Heart right ventricle (tissue), 16 donors: ENCODE results near the gene JMJD8. TPM values are rescaled to one million over a fixed set of nuclear protein-coding genes. Genes with fewer than 3 reads are reported as not detected.
A peak's percentile ranks its signal among the peaks of the same experiment; 100 is the strongest.

Source experiments
- ATAC-seq, 8 donors: fragments of 200-7000 bp; cut with Tn5 transposase; one replicate each; pipeline ENCODE4 v1.9.1; 2020; ENCODE audit warnings: mild to moderate bottlenecking in 8 of 8, moderate library complexity in 8 of 8, moderate number of reproducible peaks in 1 of 8
- DNase-seq, 2 donors: peaks; one replicate each; pipeline ENCODE4 v3.0.0-alpha.2; 2020
- H3K27ac ChIP-seq, 10 donors: fragments of 200-600 bp; sonication (generic) in 2 of 10; one replicate each; pipeline versions ENCODE4 v1.5.0 to v1.8.0; 2020 to 2022; ENCODE audit warnings: mild to moderate bottlenecking in 3 of 10
- H3K27me3 ChIP-seq, 7 donors: fragments of 200-600 bp; one replicate each; pipeline ENCODE4 v1.8.0; 2021 to 2022; ENCODE audit warnings: mild to moderate bottlenecking in 2 of 7
- H3K36me3 ChIP-seq, 9 donors: fragments of 200-600 bp; sonication (generic) in 1 of 9; one replicate each; pipeline versions ENCODE4 v1.5.0 to v1.8.0; 2020 to 2022; ENCODE audit warnings: mild to moderate bottlenecking in 2 of 9
- H3K4me1 ChIP-seq, 9 donors: fragments of 200-600 bp; sonication (generic) in 1 of 9; one replicate each; pipeline versions ENCODE4 v1.5.0 to v1.8.0; 2020 to 2022; ENCODE audit warnings: mild to moderate bottlenecking in 4 of 9
- H3K4me3 ChIP-seq, 10 donors: fragments of 200-600 bp; sonication (generic) in 2 of 10; one replicate each; pipeline versions ENCODE4 v1.5.0 to v1.8.0; 2020 to 2022; ENCODE audit warnings: mild to moderate bottlenecking in 7 of 10, moderate library complexity in 2 of 10
- H3K9me3 ChIP-seq, 11 donors: fragments of 200-600 bp in 10 of 11; sonication (generic) in 2 of 11; one replicate each; pipeline versions ENCODE4 v1.5.0 to v1.8.0; 2013 to 2022; ENCODE audit warnings: mild to moderate bottlenecking in 2 of 11, control low read depth in 1 of 11, moderate library complexity in 1 of 11
- WGBS, 2 donors: extraction: QIAGEN DNeasy Blood & Tissue Kit; methylation state at CpG; one replicate each; pipeline ENCODE4 v1.1.7; 2013; ENCODE audit warnings: inconsistent platforms in 1 of 2; 5-methylcytosine and 5-hydroxymethylcytosine counted together
- intact Hi-C, 10 donors: fragments of 100-400 bp; cut with DNase I; formaldehyde crosslinking; loops; one replicate each; pipeline versions ENCODE4 v1.11.1 to v1.14.2; 2022
- polyA plus RNA-seq, 2 donors: library from polyadenylated mRNA; stranded (reverse); fragments of 200-250 nt; gene quantifications; one replicate each; pipeline ENCODE4 v1.2.3, GENCODE V29; 2013
- total RNA-seq, 10 donors: library from RNA; stranded (reverse); fragmentation: NEBNext Ultra II Directional in 3 of 10; extraction: Animal tissue kit (Norgen Biotek cat#: 25700) in 3 of 10; gene quantifications; one replicate each; pipeline versions ENCODE4 v1.2.1 to v1.2.4, GENCODE V29; 2021 to 2023
- TF ChIP-seq, protein P1 (sequence below), 9 donors: fragments of 200-600 bp; sonication (generic) in 2 of 9; IDR thresholded peaks; one replicate each; pipeline versions ENCODE4 v1.5.0 to v1.8.0; 2021 to 2022; ENCODE audit warnings: antibody characterized with exemption in 9 of 9, mild to moderate bottlenecking in 5 of 9, moderate library complexity in 1 of 9
- donor health status: Arrhythmogenic right ventricular cardiomyopathy.
- donor health status: ischemic (EF 13 %, LVEDD 7.1; RV severe dilation, severe dysfunction).
- donor health status: healthy with polysubstance abuse.
- donor health status: DM: no; HTN: yes; CAD: no.
- donor health status: DM: no; HTN: no; CAD: no.
- donor health status: ischemic (EF 25% LVEDD 6.9; RV normal size, moderate dysfunction).
- donor health status: ischemic (EF 25% LVEDD 5.7; RV mildly dilated, moderate dysfunction).
- donor health status: healthy.
- donor health status: DM: yes; HTN: yes; CAD: no.
- donor health status: Ischemic cardiomyopathy.
- donor health status: ischemic (EF 35%, LVEDD 5.7; RV mildly dilated, moderate dysfunction).
- donor health status: nonischemic (EF 11% LVEDD 7.7; RV severe dilation, severe dysfunction).
- donor health status: DM: yes; HTN: yes; CAD: no.
- donor health status: PGD.
- donor health status: ischemic (EF 29% LVEDD 5.4; RV normal size, mild dysfunction).
- donor health status: nonischemic (EF 23%, LVEDD 6.1; RV moderate dilation, normal function).

The JMJD8 gene
- total and polyA plus RNA-seq, 12 donors = 34.7 to 60.6 (median 44.0) TPM

DNA sequence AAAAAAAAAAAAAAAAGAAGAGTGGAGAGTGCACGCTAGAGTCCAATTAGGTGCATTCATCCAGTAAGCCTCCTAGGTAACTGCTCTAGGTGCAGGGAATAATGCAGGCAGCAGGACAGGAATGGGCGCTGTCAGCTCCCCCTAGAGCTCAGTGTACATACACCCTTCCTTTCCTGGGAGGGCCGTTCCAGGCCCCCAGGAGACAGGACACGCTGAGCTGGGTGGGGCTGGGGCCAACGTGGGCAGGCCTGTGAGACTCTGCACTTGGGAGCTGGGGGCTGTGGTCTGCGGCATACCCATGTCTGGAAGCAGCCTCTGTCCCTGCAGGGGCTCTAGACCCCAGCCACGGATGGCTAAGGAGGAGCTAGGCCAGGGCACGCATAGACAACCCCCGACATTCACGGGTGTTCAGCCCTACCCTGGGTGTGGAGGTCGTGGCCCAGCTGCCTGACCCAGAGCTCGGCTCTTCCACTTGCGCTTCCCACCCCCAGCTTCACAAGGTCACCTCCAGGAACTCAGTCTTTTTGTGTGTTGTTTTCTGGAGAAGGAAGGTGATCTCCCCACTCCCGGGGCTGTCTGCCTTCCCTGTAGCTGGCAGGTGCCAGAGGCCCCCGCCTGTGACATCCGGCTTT, 35.8 kb upstream of the JMJD8 start:
- DNase-seq = no peak
- 6 to 7% methylated on average over 16 of the region's 16 CpGs for WGBS, 2 donors
- intact Hi-C loops = loop anchor here in 3 of 10 donors (2.0 to 10.0 kb wide), 2 partner anchors 39 to 335 kb away; partner anchors contain the start of gene STUB1 (in 1 of the 3)
- TF ChIP-seq, protein P1, sequence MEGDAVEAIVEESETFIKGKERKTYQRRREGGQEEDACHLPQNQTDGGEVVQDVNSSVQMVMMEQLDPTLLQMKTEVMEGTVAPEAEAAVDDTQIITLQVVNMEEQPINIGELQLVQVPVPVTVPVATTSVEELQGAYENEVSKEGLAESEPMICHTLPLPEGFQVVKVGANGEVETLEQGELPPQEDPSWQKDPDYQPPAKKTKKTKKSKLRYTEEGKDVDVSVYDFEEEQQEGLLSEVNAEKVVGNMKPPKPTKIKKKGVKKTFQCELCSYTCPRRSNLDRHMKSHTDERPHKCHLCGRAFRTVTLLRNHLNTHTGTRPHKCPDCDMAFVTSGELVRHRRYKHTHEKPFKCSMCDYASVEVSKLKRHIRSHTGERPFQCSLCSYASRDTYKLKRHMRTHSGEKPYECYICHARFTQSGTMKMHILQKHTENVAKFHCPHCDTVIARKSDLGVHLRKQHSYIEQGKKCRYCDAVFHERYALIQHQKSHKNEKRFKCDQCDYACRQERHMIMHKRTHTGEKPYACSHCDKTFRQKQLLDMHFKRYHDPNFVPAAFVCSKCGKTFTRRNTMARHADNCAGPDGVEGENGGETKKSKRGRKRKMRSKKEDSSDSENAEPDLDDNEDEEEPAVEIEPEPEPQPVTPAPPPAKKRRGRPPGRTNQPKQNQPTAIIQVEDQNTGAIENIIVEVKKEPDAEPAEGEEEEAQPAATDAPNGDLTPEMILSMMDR (IDR thresholded peaks at IDR 0.05) = peak in 1 of 9 donors; percentile 14
- Histone ChIP-seq H3K27me3 (peaks cover 0 to 19% (median 0%) of the 10 kb centered on the region in 7 donors), H3K4me3 (peak overlapping the region; percentile 64 to 99 (median 84)), H3K4me1 (peaks cover 18 to 52% (median 38%) of the 10 kb centered on the region in 9 donors), H3K27ac (peak overlapping the region; percentile 44 to 97 (median 94)), H3K9me3 (no peaks in the 10 kb centered on the region), H3K36me3 (peaks cover 0 to 7% (median 0%) of the 10 kb centered on the region in 9 donors)
- ATAC-seq = peak in 3 of 8 donors; percentile 10 to 22 (median 16)

DNA sequence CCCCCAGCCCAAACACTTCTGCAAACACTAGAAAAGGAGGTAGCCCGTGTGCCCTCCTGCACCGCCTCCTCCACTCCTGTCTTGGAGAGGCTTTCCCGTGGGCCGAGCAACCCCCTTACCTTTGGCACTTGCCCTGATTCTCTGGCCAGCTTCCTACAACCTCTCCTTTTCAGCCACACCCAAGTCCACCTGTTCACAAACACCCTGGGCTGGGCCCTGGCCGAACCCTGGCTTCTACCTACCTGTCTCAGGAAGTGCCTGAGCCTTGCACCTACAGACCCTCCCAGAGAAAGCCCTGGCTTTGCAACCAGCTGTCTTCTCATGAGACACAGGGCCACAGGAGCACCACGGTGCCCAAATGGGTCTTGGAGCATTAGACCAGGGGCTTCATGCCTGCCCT, 34.8 kb upstream of the JMJD8 start:
- H3K36me3 ChIP-seq = peaks cover 0 to 7% (median 0%) of the 10 kb centered on the region in 9 donors
- ATAC-seq (no peak), DNase-seq (no peak)
- no peak overlapping the region for H3K27ac ChIP-seq
- H3K4me1 ChIP-seq = peaks cover 24 to 58% (median 47%) of the 10 kb centered on the region in 9 donors
- intact Hi-C loops = loop anchor here in 2 of 10 donors (10.0 kb wide), 1 partner anchor 336 kb away; no protein-coding TSS in a partner anchor
- H3K4me3 ChIP-seq = no peak overlapping the region
- WGBS, 2 donors = 87 to 91% methylated on average over 6 of the region's 6 CpGs
- TF ChIP-seq, protein P1 (IDR thresholded peaks at IDR 0.05) = no peak
- peaks cover 0 to 28% (median 0%) of the 10 kb centered on the region in 7 donors for H3K27me3 ChIP-seq
- no peaks in the 10 kb centered on the region for H3K9me3 ChIP-seq

DNA sequence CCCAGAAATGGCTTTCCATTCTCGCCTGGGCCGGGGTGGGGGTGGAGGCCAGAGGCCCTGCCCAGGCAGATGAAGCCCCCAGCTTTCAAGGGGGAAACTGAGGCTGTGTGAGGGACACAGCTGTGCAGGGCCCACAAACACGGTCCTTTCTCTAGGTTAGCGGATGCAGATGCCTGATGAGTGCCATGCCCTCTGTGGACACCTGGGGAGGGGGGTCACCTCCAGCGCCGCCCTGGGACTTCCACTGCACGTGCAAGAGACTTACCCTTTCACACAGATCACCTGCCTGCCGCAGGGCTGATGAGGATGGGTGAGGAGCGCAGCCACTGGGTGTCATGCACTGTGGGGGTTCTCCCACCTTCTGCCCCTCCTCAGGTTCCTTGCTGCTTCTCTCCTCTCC, 34.3 kb upstream of the JMJD8 start:
- TF ChIP-seq, protein P1 (IDR thresholded peaks at IDR 0.05) = no peak
- Histone ChIP-seq H3K4me1 (peaks cover 24 to 58% (median 47%) of the 10 kb centered on the region in 9 donors), H3K9me3 (no peaks in the 10 kb centered on the region), H3K4me3 (no peak overlapping the region), H3K36me3 (peaks cover 0 to 7% (median 0%) of the 10 kb centered on the region in 9 donors), H3K27me3 (peaks cover 0 to 28% (median 0%) of the 10 kb centered on the region in 7 donors), H3K27ac (no peak overlapping the region)
- ATAC-seq (no peak), DNase-seq (no peak)
- 92 to 95% methylated on average over 9 of the region's 9 CpGs for WGBS, 2 donors
- intact Hi-C loops = loop anchor here in 2 of 10 donors (10.0 kb wide), 1 partner anchor 336 kb away; no protein-coding TSS in a partner anchor

DNA sequence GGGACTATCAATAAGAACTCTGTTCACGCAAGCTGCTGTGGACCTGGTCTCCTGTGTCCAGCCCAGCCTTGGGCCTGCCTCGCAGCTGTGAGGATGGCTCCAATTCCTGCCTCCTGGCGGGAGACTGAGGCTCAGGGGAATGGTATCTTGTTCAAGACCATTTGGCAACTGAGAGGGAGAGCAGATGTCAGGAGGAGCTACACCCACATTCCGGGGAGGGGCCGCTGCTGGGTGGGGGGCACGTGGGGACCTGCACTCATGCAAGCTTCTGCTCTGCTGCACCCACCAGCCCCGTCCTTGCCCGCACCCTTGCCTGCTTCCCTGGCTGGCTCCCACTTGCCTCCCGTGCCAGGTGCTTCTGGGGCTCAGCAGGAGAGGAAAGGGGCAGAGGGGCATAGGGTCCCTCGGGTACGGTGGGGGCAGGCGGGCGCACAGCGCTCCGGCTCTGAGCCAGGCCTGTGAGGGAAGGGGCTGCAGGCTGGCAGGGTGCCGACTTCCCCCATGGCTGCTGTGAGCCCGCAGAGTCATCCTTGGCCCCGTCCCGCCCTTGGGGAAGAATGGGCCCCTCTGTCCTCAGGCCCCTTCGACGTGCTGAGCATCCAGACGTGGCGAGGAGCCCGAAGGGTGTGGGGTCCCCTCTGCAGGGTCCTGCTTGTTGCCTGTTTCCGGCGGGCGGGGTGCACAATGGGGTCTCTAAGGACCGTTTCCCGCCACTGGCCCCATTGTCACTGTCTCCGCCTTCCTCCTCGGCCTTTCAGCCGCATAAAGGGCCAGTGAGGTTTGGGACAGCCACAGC, 33.5 kb upstream of the JMJD8 start:
- intact Hi-C loops = loop anchor here in 2 of 10 donors (10.0 kb wide), 1 partner anchor 337 kb away; no protein-coding TSS in a partner anchor
- 85 to 86% methylated on average over 32 of the region's 32 CpGs for WGBS, 2 donors
- Histone ChIP-seq H3K4me3 (no peak overlapping the region), H3K27me3 (peaks cover 0 to 28% (median 0%) of the 10 kb centered on the region in 7 donors), H3K4me1 (peaks cover 24 to 58% (median 47%) of the 10 kb centered on the region in 9 donors), H3K36me3 (peaks cover 0 to 3% (median 0%) of the 10 kb centered on the region in 9 donors), H3K9me3 (no peaks in the 10 kb centered on the region), H3K27ac (no peak overlapping the region)
- no peak for DNase-seq
- no peak for ATAC-seq
- TF ChIP-seq, protein P1 (IDR thresholded peaks at IDR 0.05) = no peak
